CD4-positive, CD25-positive, alpha-beta regulatory T cell (primary cell): ENCODE measurements around the gene CDK5RAP3. TPM values are rescaled to one million over a fixed set of nuclear protein-coding genes. Genes with fewer than 3 reads are reported as not detected.
"Not testable (repeated sequence)": the region's sequence is repeated elsewhere in the genome, so short reads cannot be mapped to it uniquely, and the experiment has no call there.

Experiments
- ATAC-seq, 2 donors: fragments of 150-1000 bp; cut with Tn5 transposase; one replicate each; pipeline ENCODE4 v1.10.0; 2021; ENCODE audit warnings: low read depth in 2 of 2, moderate number of reproducible peaks in 2 of 2, moderate library complexity in 1 of 2
- DNase-seq, 3 donors: peaks; one replicate each; pipeline versions ENCODE4 v3.0.0 to v3.0.0-alpha.2; 2012 to 2022; ENCODE audit warnings: mixed read lengths in 1 of 3
- H3K27ac ChIP-seq: one replicate; pipeline ENCODE4 v1.7.0; 2013; ENCODE audit warnings: mild to moderate bottlenecking, low read length; ENCODE audit not compliant: insufficient read depth, poor library complexity, severe bottlenecking
- H3K27me3 ChIP-seq: one replicate; pipeline ENCODE4 v1.7.0; 2013; ENCODE audit warnings: low read length; ENCODE audit not compliant: control insufficient read depth, insufficient read depth
- H3K36me3 ChIP-seq: one replicate; pipeline ENCODE4 v1.7.0; 2013; ENCODE audit warnings: mild to moderate bottlenecking, low read length, moderate library complexity; ENCODE audit not compliant: control insufficient read depth, insufficient read depth
- H3K4me1 ChIP-seq: 2 replicates; pipeline ENCODE4 v1.7.0; 2013; ENCODE audit warnings: mild to moderate bottlenecking, low read length; ENCODE audit not compliant: insufficient read depth, control insufficient read depth, poor library complexity, severe bottlenecking
- H3K4me3 ChIP-seq: one replicate; pipeline ENCODE4 v1.7.0; 2013; ENCODE audit warnings: low read depth, mild to moderate bottlenecking, low read length, moderate library complexity
- H3K9me3 ChIP-seq, 2 experiments: 1 replicate in 1 of 2; 2 replicates in 1 of 2; pipeline ENCODE4 v1.7.0; 2013; ENCODE audit warnings: low read length in 2 of 2, mild to moderate bottlenecking in 1 of 2, moderate library complexity in 1 of 2; ENCODE audit not compliant: control insufficient read depth in 2 of 2
- H3K27ac Mint-ChIP-seq, 3 donors: one replicate each; pipeline ENCODE4 v1.8.0; 2020 to 2022; ENCODE audit warnings: mild to moderate bottlenecking in 3 of 3, mixed read lengths in 3 of 3, moderate library complexity in 2 of 3
- H3K27me3 Mint-ChIP-seq: one replicate; pipeline ENCODE4 v1.8.0; 2022; ENCODE audit warnings: mild to moderate bottlenecking, mixed read lengths
- H3K36me3 Mint-ChIP-seq: one replicate; pipeline ENCODE4 v1.8.0; 2020; ENCODE audit warnings: mixed read lengths
- H3K4me1 Mint-ChIP-seq, 4 donors: one replicate each; pipeline ENCODE4 v1.8.0; 2020 to 2022; ENCODE audit warnings: mixed read lengths in 4 of 4, mild to moderate bottlenecking in 1 of 4
- H3K4me3 Mint-ChIP-seq, 4 donors: one replicate each; pipeline ENCODE4 v1.8.0; 2020 to 2022; ENCODE audit warnings: mild to moderate bottlenecking in 4 of 4, mixed read lengths in 4 of 4, moderate library complexity in 3 of 4
- H3K9me3 Mint-ChIP-seq, 7 donors: one replicate each; pipeline ENCODE4 v1.8.0; 2020 to 2022; ENCODE audit warnings: mixed read lengths in 7 of 7, mild to moderate bottlenecking in 3 of 7, moderate library complexity in 2 of 7
- polyA plus RNA-seq, 4 donors: library from polyadenylated mRNA; unstranded; fragments of 300-500 nt; fragmentation: Illumina TruSeq; gene quantifications; one replicate each; pipeline ENCODE4 v1.2.3, GENCODE V29; 2021
- total RNA-seq: library from RNA; stranded (reverse); gene quantifications from one replicate; pipeline ENCODE4 v1.2.3, GENCODE V29; 2022

Gene CDK5RAP3
- total and polyA plus RNA-seq, 5 donors from 2014 or later: 68.9 to 256 (median 72.1) TPM

DNA sequence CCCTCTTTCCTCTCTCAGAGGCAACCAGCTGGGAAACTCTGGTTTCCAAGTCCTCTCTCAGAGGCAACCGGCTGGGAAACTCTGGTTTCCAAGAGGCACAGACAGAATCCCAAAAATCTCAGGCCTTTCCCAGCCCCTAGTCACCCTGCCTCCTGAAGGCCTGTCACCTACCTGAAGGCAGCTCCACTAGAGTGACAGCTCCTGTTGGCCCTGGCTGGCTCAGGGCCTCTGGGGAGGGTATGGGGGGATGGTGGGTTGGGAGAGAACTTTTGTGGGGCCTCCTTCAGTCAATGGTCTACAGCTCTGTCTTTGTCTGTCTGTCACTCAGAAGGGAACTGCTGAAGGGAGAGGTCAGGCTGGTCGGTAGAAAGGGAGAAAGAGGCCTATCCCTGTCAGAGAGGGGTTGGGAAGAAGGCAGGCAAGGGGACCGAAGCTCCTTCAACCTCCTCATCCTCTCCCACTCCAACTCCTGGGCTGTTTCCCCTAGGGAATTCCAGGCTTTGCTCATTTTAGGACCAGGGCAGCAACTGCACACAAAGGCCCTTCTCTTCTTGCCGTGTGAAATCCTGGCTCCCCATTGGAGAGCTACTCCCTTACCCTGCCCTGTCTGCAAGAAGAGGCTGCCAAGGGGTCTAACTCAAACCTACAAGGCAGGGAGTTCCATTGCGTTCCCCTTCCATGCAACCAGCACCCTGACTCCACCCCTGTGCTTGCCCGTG, 43.1 kb downstream of the CDK5RAP3 start:
- H3K9me3 ChIP-seq: no peaks in the 10 kb centered on the region
- peaks cover 16% of the 10 kb centered on the region for H3K4me1 ChIP-seq
- H3K27me3 ChIP-seq: peaks cover 27% of the 10 kb centered on the region
- peaks cover 74% of the 10 kb centered on the region for H3K27me3 Mint-ChIP-seq
- ATAC-seq (no peak), DNase-seq (no peak)
- peaks cover 0 to 19% (median 13%) of the 10 kb centered on the region in 4 donors for H3K4me1 Mint-ChIP-seq
- no peaks in the 10 kb centered on the region for H3K36me3 Mint-ChIP-seq
- peaks cover 0 to 1% (median 0%) of the 10 kb centered on the region in 7 donors for H3K9me3 Mint-ChIP-seq
- H3K36me3 ChIP-seq: no peaks in the 10 kb centered on the region
- H3K27ac Mint-ChIP-seq: peak overlapping the region in 1 of 3 donors; percentile 68
- no peak overlapping the region for H3K27ac ChIP-seq
- H3K4me3 Mint-ChIP-seq: no peak overlapping the region
- no peak overlapping the region for H3K4me3 ChIP-seq

DNA sequence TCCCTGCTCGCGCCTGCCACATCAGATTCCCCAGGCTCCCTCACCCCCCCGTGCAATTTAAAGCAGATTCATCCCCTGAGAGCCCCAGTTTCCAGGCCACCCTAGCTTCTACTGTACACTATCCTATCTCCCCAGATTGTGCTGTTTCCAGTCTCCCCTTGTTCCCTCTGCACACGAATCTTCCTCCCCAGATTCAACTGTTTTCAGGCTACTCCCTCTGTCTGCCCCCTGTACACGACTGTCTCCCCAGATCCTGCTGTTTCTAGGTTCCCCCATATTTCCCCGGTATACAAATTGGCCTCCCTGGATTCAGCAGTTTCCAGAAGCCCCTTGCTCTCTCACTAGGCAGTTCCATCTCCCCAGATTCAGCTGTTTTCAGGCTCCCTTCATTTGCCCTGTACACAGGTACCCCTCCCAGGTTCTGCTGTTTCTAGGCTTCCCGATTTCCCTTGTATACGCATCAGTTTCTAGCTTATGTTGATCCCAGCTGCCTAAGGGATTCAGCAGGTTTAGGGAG, 43.7 kb downstream of the CDK5RAP3 start:
- no peaks in the 10 kb centered on the region for H3K36me3 Mint-ChIP-seq
- Histone ChIP-seq H3K4me3 (no peak overlapping the region), H3K27me3 (peaks cover 26% of the 10 kb centered on the region), H3K9me3 (no peaks in the 10 kb centered on the region), H3K4me1 (peaks cover 16% of the 10 kb centered on the region), H3K27ac (no peak overlapping the region), H3K36me3 (no peaks in the 10 kb centered on the region)
- DNase-seq (no peak), ATAC-seq (no peak)
- H3K27me3 Mint-ChIP-seq: peaks cover 73% of the 10 kb centered on the region
- no peak overlapping the region for H3K4me3 Mint-ChIP-seq
- peaks cover 0 to 1% (median 0%) of the 10 kb centered on the region in 7 donors for H3K9me3 Mint-ChIP-seq
- H3K27ac Mint-ChIP-seq: peak overlapping the region in 1 of 3 donors; percentile 67
- H3K4me1 Mint-ChIP-seq: peaks cover 0 to 19% (median 13%) of the 10 kb centered on the region in 4 donors

DNA sequence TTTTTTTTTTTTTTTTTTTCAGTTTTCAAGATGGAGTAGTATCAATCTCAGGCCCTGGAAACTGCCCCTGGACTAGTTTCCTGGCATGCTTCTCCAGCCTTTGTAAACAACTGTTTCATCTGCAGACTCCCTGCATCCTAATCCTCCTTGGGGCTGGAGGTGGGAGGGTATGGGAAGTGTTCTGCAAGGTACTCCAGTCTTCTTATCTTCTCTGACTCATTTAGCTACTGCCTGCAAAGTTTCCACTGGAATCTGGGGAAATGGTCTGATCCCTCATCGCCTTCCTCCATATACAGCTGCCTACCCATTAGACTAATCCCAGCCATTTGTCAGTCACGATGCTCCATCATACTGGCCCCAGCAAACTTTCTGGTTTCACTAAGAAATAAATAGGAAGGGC, 45.2 kb downstream of the CDK5RAP3 start:
- H3K36me3 Mint-ChIP-seq: no peaks in the 10 kb centered on the region
- DNase-seq (no peak), ATAC-seq (no peak)
- no peak overlapping the region for H3K4me3 Mint-ChIP-seq
- Histone ChIP-seq H3K27ac (no peak overlapping the region), H3K4me3 (no peak overlapping the region), H3K27me3 (peaks cover 20% of the 10 kb centered on the region), H3K4me1 (peaks cover 16% of the 10 kb centered on the region), H3K36me3 (no peaks in the 10 kb centered on the region), H3K9me3 (no peaks in the 10 kb centered on the region)
- H3K27ac Mint-ChIP-seq: no peak overlapping the region
- peaks cover 0 to 19% (median 12%) of the 10 kb centered on the region in 4 donors for H3K4me1 Mint-ChIP-seq
- peaks cover 74% of the 10 kb centered on the region for H3K27me3 Mint-ChIP-seq
- peaks cover 0 to 1% (median 0%) of the 10 kb centered on the region in 7 donors for H3K9me3 Mint-ChIP-seq

- H3K4me1 Mint-ChIP-seq, H3K4me3 Mint-ChIP-seq, H3K36me3 Mint-ChIP-seq, DNase-seq, H3K9me3 Mint-ChIP-seq, H3K9me3 ChIP-seq, ATAC-seq, H3K4me3 ChIP-seq, H3K27ac ChIP-seq, H3K4me1 ChIP-seq, H3K36me3 ChIP-seq, H3K27ac Mint-ChIP-seq: not testable (repeated sequence)
- peaks cover 61% of the 10 kb centered on the region for H3K27me3 Mint-ChIP-seq
- peaks cover 16% of the 10 kb centered on the region for H3K27me3 ChIP-seq
Measured at GRCh38 chr17:48017817-48018158, 46.9 kb downstream of the CDK5RAP3 start.

DNA sequence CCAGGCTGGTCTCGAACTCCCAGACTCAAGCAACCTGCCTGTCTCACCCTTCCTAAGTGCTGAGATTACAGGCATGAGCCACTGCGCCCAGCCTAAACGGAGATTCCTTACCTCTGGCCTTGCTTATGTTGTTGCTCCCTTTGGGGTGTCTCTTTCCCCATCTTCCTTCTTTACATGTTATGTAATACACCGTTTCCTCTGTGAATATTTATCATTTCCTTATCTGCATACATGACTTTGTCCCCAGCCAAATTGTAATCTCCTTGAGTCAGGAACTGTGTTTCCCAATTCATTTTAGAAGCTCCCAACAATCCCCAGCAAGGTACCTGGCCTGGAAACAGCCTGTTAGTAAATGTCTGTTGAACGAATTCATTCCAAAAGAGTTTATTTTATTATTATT, 51.0 kb downstream of the CDK5RAP3 start:
- Histone ChIP-seq H3K4me3 (no peak overlapping the region), H3K36me3 (no peaks in the 10 kb centered on the region), H3K27ac (no peak overlapping the region), H3K9me3 (no peaks in the 10 kb centered on the region), H3K27me3 (peaks cover 4% of the 10 kb centered on the region), H3K4me1 (peaks cover 39% of the 10 kb centered on the region)
- peaks cover 6 to 39% (median 27%) of the 10 kb centered on the region in 4 donors for H3K4me1 Mint-ChIP-seq
- ATAC-seq: no peak
- H3K27me3 Mint-ChIP-seq: peaks cover 44% of the 10 kb centered on the region
- no peak overlapping the region for H3K27ac Mint-ChIP-seq
- no peak for DNase-seq
- no peaks in the 10 kb centered on the region for H3K36me3 Mint-ChIP-seq
- H3K4me3 Mint-ChIP-seq: peak overlapping the region in 1 of 4 donors; percentile 39
- peaks cover 0 to 2% (median 0%) of the 10 kb centered on the region in 7 donors for H3K9me3 Mint-ChIP-seq

DNA sequence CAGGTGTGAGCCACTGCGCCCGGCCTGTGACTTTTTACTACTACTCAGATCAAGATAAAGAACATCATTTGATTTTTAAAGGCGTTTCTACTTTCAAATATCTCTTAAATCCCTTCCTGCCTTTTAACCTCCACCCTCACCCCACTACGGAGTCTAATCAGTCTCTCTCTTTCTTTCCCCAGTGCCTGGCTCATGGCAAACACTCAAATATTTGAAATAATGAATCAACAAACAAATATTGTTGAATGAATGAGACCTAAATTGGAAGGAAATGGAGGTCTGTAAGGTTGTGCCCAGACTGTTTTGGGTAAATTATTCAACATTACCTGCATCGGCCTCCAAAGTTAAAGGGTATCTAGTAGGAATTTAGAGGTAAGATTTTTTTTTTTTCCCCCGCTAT, 52.0 kb downstream of the CDK5RAP3 start:
- H3K27ac Mint-ChIP-seq: peak overlapping the region in 1 of 3 donors; percentile 76
- H3K36me3 Mint-ChIP-seq: no peaks in the 10 kb centered on the region
- H3K4me1 ChIP-seq: peaks cover 34% of the 10 kb centered on the region

GRCh38 chr17:48023400-48024148, 52.7 kb downstream of the CDK5RAP3 start:
- Mint-ChIP-seq H3K36me3 (no peaks in the 10 kb centered on the region), H3K9me3 (peaks cover 0 to 2% (median 0%) of the 10 kb centered on the region in 7 donors), H3K27ac (peak overlapping the region in 2 of 3 donors; percentile 9 to 67), H3K4me3 (peak overlapping the region; percentile 71 to 93 (median 82)), H3K4me1 (peaks cover 6 to 38% (median 23%) of the 10 kb centered on the region in 4 donors), H3K27me3 (peaks cover 40% of the 10 kb centered on the region)
- Histone ChIP-seq H3K9me3 (no peaks in the 10 kb centered on the region), H3K4me3 (no peak overlapping the region), H3K4me1 (peaks cover 34% of the 10 kb centered on the region), H3K36me3 (no peaks in the 10 kb centered on the region), H3K27ac (peak overlapping the region; percentile 70), H3K27me3 (peaks cover 4% of the 10 kb centered on the region)
- DNase-seq (peak; percentile 22 to 75 (median 24)), ATAC-seq (no peak)

More for the DNA sequence above, 52.0 kb downstream of the CDK5RAP3 start:
- no peak overlapping the region for H3K27ac ChIP-seq
- DNase-seq (no peak), ATAC-seq (no peak)
- peaks cover 4% of the 10 kb centered on the region for H3K27me3 ChIP-seq
- Mint-ChIP-seq H3K9me3 (peaks cover 0 to 2% (median 0%) of the 10 kb centered on the region in 7 donors), H3K4me3 (peak overlapping the region; percentile 19 to 73 (median 37)), H3K4me1 (peaks cover 6 to 38% (median 23%) of the 10 kb centered on the region in 4 donors), H3K27me3 (peaks cover 44% of the 10 kb centered on the region)
- H3K9me3 ChIP-seq: no peaks in the 10 kb centered on the region
- no peak overlapping the region for H3K4me3 ChIP-seq
- no peaks in the 10 kb centered on the region for H3K36me3 ChIP-seq
